Activated CD4-positive, alpha-beta T cell treated with anti-CD3 and anti-CD28 coated beads for 1 hour (primary cell): ENCODE measurements around the gene SCRN1.
"Not testable (repeated sequence)": the region's sequence is repeated elsewhere in the genome, so short reads cannot be mapped to it uniquely, and the experiment has no call there.

Source experiments
- DNase-seq: peaks from one replicate; pipeline ENCODE4 v3.0.0-alpha.2; 2020

The SCRN1 gene

DNA sequence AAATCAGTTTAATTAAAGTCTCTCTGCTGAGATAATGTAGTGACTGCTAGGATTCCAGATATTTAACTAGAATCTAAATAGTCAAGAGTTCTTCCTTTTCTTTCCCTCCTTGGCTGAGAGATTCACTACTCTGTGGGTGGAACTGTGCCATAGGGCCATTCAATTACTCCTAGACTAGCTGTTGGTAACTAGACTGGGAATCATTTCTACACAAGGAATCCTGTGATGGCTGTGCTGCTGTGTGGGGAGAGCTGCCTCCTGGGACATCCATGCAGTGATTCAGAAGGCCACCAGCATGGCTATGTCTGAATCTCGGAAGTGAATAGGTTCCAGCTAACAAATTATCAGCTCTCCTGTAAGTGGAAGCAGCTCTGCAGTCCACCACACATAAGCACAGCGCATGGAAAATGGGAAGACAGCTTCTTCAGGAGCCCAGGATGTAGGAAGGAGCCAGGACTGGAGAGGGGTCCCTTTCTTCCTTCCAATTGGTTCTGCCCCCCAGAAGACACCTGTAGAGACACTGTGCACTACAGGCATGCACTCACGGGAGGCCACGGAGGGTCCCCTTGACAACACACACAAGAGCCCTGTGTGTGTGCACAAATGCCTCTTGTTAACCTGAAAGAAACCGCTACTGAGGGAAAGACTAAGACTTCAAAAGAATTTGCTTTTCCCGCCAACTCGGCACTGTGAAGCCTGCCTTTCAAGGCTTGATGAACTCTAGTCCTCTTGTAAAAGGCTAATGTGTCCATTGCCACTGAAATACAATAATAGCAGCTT is 66.5 kb downstream of the SCRN1 start:
- no peak for DNase-seq

- no peak for DNase-seq
Measured at GRCh38 chr7:29921404-29922010, 68.1 kb downstream of the SCRN1 start.

DNA sequence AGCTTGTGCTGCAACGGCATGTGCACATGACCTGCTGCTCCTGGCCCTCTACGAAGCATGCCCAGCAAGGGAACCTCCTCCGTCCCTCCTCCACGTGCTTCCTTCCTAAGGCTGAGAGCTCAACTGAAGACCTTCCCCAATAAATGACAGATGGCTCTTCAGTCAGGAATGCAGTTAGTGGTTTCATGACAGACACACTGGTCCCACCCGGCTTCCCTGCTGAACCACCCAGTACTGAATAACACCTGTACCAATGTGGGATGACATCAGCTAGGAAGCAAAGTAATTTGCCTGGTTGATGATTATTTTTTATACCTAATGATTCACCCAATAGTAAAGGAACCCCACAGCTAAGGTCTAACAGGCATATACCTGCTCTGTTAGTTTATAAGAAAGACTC is 69.1 kb downstream of the SCRN1 start:
- DNase-seq: no peak

DNA sequence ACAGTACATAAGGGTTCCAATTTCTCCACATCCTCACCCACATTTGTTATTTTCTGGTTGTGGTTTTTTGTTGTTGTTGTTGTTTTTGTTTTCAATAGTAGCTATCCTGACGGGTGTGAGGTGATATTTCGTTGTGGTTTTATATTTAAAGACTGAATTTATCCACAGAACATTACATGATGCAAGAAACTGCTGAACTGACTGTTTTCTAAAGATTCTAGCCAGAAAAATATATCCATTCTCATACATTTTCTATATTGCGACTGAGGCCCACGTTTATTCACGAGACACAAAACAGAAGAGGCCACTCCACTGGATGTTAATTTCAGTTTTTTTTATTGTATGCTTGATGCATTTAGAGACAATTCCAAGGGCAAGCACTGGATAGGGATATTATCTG is 69.8 kb downstream of the SCRN1 start:
- DNase-seq: no peak

- DNase-seq: no peak
Measured at GRCh38 chr7:29918850-29919249, 70.8 kb downstream of the SCRN1 start.

- DNase-seq: no peak
Measured at GRCh38 chr7:29917641-29918040, 72.0 kb downstream of the SCRN1 start.

GRCh38 chr7:29915481-29916215 is 74.0 kb downstream of the SCRN1 start:
- DNase-seq: no peak

DNA sequence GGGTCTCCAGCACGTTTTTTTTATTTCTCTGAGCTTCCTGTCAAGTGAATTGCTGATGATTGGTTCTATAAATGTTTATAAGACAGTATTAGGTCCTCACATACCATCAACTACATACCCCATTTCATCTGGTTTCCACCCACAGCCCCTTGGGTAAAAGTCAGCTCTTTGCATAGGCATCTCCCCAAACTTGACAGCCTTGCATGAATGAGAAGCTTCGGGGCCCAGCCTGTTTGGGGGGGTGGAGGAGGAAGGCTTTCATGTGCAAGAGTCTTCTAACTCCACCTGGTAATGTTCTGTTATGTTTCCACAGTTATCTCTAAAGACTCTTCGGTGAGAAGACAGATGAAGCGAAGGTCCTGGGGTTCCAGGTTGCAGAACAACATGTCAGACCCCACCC is 75.4 kb downstream of the SCRN1 start:
- no peak for DNase-seq

GRCh38 chr7:29906200-29907022 is 83.2 kb downstream of the SCRN1 start:
- no peak for DNase-seq

GRCh38 chr7:29900745-29901144 is 88.9 kb downstream of the SCRN1 start:
- DNase-seq: no peak

- DNase-seq: no peak
Measured at GRCh38 chr7:29898301-29898700, 91.3 kb downstream of the SCRN1 start.

DNA sequence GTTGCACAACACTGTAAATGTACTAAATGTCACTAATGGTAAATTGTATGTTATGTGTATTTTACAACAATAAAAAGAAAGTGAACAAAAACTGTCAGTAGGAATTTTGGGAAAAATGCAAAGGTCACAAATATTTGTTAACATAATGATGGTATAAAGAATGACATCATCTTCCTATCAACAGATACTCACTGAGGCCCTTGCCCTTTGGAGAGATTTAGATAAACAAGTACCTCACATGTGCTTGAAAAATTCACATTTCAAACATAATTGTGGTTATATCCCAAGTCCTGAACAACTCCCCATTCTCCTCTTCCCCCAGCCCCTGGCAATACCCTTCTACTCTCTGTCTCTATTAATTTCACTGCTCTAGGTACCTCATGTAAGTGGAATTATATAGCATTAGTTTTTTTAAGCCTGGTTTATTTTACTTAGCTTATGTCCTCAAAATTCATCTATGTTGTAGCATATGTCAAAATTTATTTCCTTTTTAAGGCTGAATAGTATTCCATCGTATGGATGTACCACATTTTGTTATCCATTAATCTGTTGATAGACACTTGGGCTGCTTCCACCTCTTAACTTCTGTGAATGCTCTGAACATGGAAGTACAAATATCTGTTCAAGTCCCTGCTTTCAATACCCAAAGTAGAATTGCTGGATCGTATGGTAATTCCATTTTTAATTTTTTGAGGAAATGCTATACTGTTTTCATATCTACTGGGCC is 92.8 kb downstream of the SCRN1 start:
- no peak for DNase-seq

DNA sequence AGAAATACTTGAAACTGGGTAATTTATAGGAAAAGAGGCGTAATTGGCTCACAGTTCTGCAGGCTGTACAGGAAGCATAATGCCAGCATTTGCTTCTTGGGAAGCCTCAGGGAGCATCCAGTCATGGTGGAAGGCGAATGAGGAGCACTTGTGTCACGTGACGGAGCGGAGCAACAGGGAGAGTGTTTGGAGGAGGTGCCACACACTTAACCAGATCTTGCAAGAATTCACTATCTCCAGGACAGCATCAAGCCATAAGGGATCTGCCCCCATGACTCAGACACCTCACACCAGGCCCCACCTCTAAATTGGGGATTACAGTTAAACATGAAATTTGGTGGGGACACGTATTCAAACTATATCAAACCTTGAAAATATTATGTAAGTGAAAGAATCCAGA is 94.0 kb downstream of the SCRN1 start:
- no peak for DNase-seq

GRCh38 chr7:29894256-29894655 is 95.3 kb downstream of the SCRN1 start:
- no peak for DNase-seq

DNA sequence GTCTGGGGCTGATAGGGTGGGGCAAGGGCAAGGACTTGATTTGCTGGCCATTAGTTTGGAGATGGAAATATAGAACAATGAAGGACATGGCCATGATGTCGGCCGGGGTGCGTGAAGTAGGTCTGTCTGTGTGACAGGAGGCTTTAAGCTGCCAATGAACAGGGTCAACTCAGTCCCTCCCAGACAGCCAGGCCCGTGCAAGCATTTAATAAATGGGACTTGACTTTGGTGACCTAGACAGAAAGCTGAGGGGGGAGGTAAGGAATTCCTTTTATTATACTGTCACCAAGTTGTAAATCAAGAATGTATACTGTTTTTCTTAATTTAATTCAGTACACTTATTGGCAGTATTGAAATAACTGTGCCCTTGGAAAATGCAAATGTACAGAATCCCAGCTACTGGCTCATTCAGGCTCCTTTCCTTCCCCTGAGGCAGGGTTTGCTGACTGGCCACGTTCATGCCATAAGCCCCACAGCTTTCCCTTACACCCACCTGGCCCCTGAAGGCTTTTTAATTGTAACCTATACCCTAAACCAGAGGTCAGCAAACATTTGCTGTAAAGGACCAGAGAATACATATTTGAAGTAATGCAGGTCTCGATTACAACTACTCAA is 96.1 kb downstream of the SCRN1 start:
- no peak for DNase-seq

DNA sequence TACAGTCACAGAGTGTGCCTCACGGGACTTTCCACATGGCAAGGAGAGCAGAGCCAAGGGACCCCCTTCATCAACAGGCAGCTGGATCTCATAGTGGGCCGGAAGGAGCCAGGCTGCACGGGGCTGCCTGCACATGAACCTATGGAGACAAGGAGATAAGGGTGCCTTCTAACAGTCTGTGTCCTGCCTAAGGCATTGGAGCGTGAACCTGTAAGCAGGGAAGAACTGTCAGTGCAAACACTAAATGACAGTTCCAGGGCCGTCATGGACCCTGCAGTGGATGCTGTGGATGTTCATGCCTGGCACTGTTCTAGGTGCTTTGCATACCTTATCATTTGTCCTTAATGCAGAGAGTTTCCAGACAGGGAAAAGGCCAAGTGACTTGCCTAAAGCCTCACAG is 97.4 kb downstream of the SCRN1 start:
- no peak for DNase-seq

GRCh38 chr7:29891766-29892165 is 97.8 kb downstream of the SCRN1 start:
- no peak for DNase-seq

GRCh38 chr7:29890786-29891185 is 98.8 kb downstream of the SCRN1 start:
- not testable (repeated sequence) for DNase-seq

DNA sequence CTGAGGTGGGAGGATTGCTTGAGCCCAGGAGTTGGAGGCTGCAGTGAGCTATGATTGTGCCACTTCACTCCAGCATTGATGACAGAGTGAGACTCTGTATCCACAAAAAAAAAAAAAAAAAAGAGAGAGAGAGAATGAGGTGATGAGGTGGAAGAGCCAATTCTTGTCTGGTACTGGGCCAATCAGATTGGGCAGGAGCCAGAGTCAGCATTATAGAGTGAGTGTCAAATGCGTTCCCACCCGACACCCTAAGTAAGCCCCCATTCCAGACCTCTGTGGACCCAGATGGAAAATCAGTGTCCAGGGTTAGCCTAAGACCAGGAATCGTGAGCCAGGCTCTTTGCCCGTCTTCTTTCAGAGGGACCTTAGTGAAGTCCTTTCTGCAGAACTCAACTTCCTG is 99.3 kb downstream of the SCRN1 start:
- DNase-seq: no peak

DNA sequence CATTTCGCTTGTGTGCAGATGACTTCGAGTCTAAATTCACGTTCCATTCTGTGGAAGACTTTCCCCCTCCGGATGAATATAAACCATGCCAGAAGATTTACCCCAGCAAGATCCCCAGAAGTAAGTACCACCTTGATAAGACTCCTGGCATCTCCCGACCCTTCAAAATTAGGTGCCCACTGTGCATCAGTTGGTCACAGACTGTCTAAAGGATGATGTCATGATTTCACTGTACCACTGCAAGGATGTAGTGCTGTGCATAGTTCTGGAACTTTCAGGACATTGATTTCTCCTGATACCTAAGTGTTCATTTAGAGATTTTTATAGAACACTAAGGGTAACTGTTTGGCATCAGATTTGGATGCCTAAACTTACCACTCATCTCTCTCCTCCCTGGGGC is 100.3 kb downstream of the SCRN1 start:
- no peak for DNase-seq

- DNase-seq: no peak
Measured at GRCh38 chr7:29888006-29888405, 101.6 kb downstream of the SCRN1 start.

- DNase-seq: no peak
Measured at GRCh38 chr7:29886827-29887226, 102.8 kb downstream of the SCRN1 start.
